Heart left ventricle (tissue), 16 donors: Measurements from ENCODE around the gene TTLL12. TPM values are rescaled to one million over a fixed set of nuclear protein-coding genes. Genes with fewer than 3 reads are reported as not detected.
A peak's percentile ranks its signal among the peaks of the same experiment; 100 is the strongest.

Experiments used
- ATAC-seq, 4 donors: fragments of 200-7000 bp; cut with Tn5 transposase; one replicate each; pipeline ENCODE4 v1.9.1; 2020 to 2022; ENCODE audit warnings: moderate library complexity in 4 of 4, mild to moderate bottlenecking in 3 of 4, moderate number of reproducible peaks in 1 of 4
- DNase-seq, 5 donors: peaks; one replicate each; pipeline ENCODE4 v3.0.0-alpha.2; 2020
- H3K27ac ChIP-seq, 12 donors: fragments of 200-600 bp; sonication (generic) in 4 of 12; one replicate each; pipeline versions ENCODE4 v1.5.0 to v1.8.0; 2016 to 2022; ENCODE audit warnings: mild to moderate bottlenecking in 2 of 12
- H3K27me3 ChIP-seq, 9 donors: fragments of 200-600 bp; sonication (generic) in 2 of 9; one replicate each; pipeline versions ENCODE4 v1.5.1 to v1.8.0; 2016 to 2022; ENCODE audit warnings: mild to moderate bottlenecking in 3 of 9
- H3K36me3 ChIP-seq, 9 donors: fragments of 200-600 bp; sonication (generic) in 2 of 9; one replicate each; pipeline versions ENCODE4 v1.5.0 to v1.8.0; 2018 to 2022; ENCODE audit warnings: mild to moderate bottlenecking in 2 of 9
- H3K4me1 ChIP-seq, 12 donors: fragments of 200-600 bp; sonication (generic) in 4 of 12; one replicate each; pipeline versions ENCODE4 v1.5.0 to v1.8.0; 2016 to 2022; ENCODE audit warnings: mild to moderate bottlenecking in 3 of 12
- H3K4me3 ChIP-seq, 12 donors: fragments of 200-600 bp; sonication (generic) in 4 of 12; one replicate each; pipeline versions ENCODE4 v1.5.0 to v1.8.0; 2017 to 2022; ENCODE audit warnings: mild to moderate bottlenecking in 9 of 12, moderate library complexity in 4 of 12
- H3K9me3 ChIP-seq, 12 donors: fragments of 200-600 bp; sonication (generic) in 4 of 12; one replicate each; pipeline versions ENCODE4 v1.5.0 to v1.8.0; 2016 to 2022; ENCODE audit warnings: mild to moderate bottlenecking in 1 of 12
- CTCF ChIP-seq, 12 donors: fragments of 200-600 bp; sonication (generic) in 4 of 12; IDR thresholded peaks; one replicate each; pipeline versions ENCODE4 v1.5.0 to v1.8.0; 2018 to 2022; ENCODE audit warnings: antibody characterized with exemption in 12 of 12, mild to moderate bottlenecking in 5 of 12
- POLR2A ChIP-seq, 2 donors: fragments of 450-650 bp; IDR thresholded peaks; one replicate each; pipeline ENCODE4 v1.6.1; 2017; ENCODE audit warnings: antibody characterized with exemption in 2 of 2, mild to moderate bottlenecking in 2 of 2, moderate library complexity in 2 of 2
- WGBS, 4 donors: extraction: QIAGEN DNeasy Blood & Tissue Kit in 2 of 4; methylation state at CpG; one replicate each; pipeline versions ENCODE4 v1.1.5 to v1.1.7; 2013 to 2018; 5-methylcytosine and 5-hydroxymethylcytosine counted together
- intact Hi-C, 10 donors: fragments of 100-400 bp; cut with DNase I; formaldehyde crosslinking; loops; one replicate each; pipeline versions ENCODE4 v1.11.1 to v1.14.2; 2022
- polyA plus RNA-seq, 2 donors: library from polyadenylated mRNA; stranded (reverse); fragments of 200-250 nt; gene quantifications; one replicate each; pipeline ENCODE4 v1.2.3, GENCODE V29; 2013
- total RNA-seq, 9 donors: library from RNA; depleted of rRNA in 2 of 9; stranded (reverse); fragments of >200 nt in 2 of 9; fragmentation: NEBNext Ultra II Directional in 3 of 9; extraction: Animal tissue kit (Norgen Biotek cat#: 25700) in 3 of 9; gene quantifications; one replicate each; pipeline versions ENCODE4 v1.1.0 to v1.2.4, GENCODE V29; 2016 to 2023
- donor health status: ischemic (EF 13 %, LVEDD 7.1; RV severe dilation, severe dysfunction).
- donor health status: healthy with polysubstance abuse.
- donor health status: DM: no; HTN: yes; CAD: no.
- donor health status: DM: no; HTN: no; CAD: no.
- donor health status: ischemic (EF 25% LVEDD 6.9; RV normal size, moderate dysfunction).
- donor health status: ischemic (EF 25% LVEDD 5.7; RV mildly dilated, moderate dysfunction).
- donor health status: healthy.
- donor health status: DM: yes; HTN: yes; CAD: no.
- donor health status: ischemic (EF 35%, LVEDD 5.7; RV mildly dilated, moderate dysfunction).
- donor health status: nonischemic (EF 11% LVEDD 7.7; RV severe dilation, severe dysfunction).
- donor health status: DM: yes; HTN: yes; CAD: no.
- donor health status: PGD.
- donor health status: ischemic (EF 29% LVEDD 5.4; RV normal size, mild dysfunction).
- donor health status: nonischemic (EF 23%, LVEDD 6.1; RV moderate dilation, normal function).

The TTLL12 gene
- total and polyA plus RNA-seq, 11 donors, result 8.0 to 29.0 (median 11.9) TPM

GRCh38 chr22:43220625-43221380, 33.9 kb upstream of the TTLL12 start:
- WGBS, 4 donors, result 94 to 96% (median 95%) methylated on average over 16 to 22 of the region's 22 CpGs
- no peaks in the 10 kb centered on the region for H3K36me3 ChIP-seq
- intact Hi-C loops, result loop anchor here in 1 of 10 donors (5.0 kb wide), 1 partner anchor 34 kb away; the partner anchor contains the start of gene TTLL12

GRCh38 chr22:43218786-43219185, 31.9 kb upstream of the TTLL12 start:
- intact Hi-C loops, result no loop called here
- WGBS, 4 donors, result 82 to 90% (median 86%) methylated on average over 1 of the region's 1 CpG
- no peaks in the 10 kb centered on the region for H3K9me3 ChIP-seq
- TF ChIP-seq POLR2A (IDR thresholded peaks at IDR 0.05), result no peak
- no peak for TF ChIP-seq CTCF (IDR thresholded peaks at IDR 0.05)
- DNase-seq (no peak), ATAC-seq (no peak)
- peaks cover 0 to 19% (median 14%) of the 10 kb centered on the region in 12 donors for H3K4me1 ChIP-seq
- H3K4me3 ChIP-seq, result no peak overlapping the region
- peaks cover 0 to 17% (median 0%) of the 10 kb centered on the region in 9 donors for H3K27me3 ChIP-seq
- H3K36me3 ChIP-seq, result no peaks in the 10 kb centered on the region
- no peak overlapping the region for H3K27ac ChIP-seq

More at GRCh38 chr22:43220625-43221380, 33.9 kb upstream of the TTLL12 start:
- ATAC-seq, result no peak
- DNase-seq, result no peak
- Histone ChIP-seq H3K9me3 (no peaks in the 10 kb centered on the region), H3K4me3 (no peak overlapping the region), H3K4me1 (peaks cover 0 to 19% (median 14%) of the 10 kb centered on the region in 12 donors), H3K27ac (no peak overlapping the region), H3K27me3 (peaks cover 0 to 10% (median 0%) of the 10 kb centered on the region in 9 donors)
- no peak for TF ChIP-seq CTCF (IDR thresholded peaks at IDR 0.05)
- TF ChIP-seq POLR2A (IDR thresholded peaks at IDR 0.05), result no peak

- no peak for DNase-seq
- no peak for ATAC-seq
- 72 to 84% (median 77%) methylated on average over 29 to 32 of the region's 32 CpGs for WGBS, 4 donors
- H3K27ac ChIP-seq, result no peak overlapping the region
- H3K4me3 ChIP-seq, result no peak overlapping the region
- H3K4me1 ChIP-seq, result peaks cover 0 to 12% (median 10%) of the 10 kb centered on the region in 12 donors
- H3K9me3 ChIP-seq, result no peaks in the 10 kb centered on the region
- intact Hi-C loops, result no loop called here
- H3K27me3 ChIP-seq, result peaks cover 0 to 24% (median 0%) of the 10 kb centered on the region in 9 donors
- no peak for TF ChIP-seq POLR2A (IDR thresholded peaks at IDR 0.05)
- no peak for TF ChIP-seq CTCF (IDR thresholded peaks at IDR 0.05)
- H3K36me3 ChIP-seq, result no peaks in the 10 kb centered on the region
Measured at GRCh38 chr22:43217285-43218030, 30.5 kb upstream of the TTLL12 start.

- peaks cover 0 to 5% (median 3%) of the 10 kb centered on the region in 12 donors for H3K4me1 ChIP-seq
- no peaks in the 10 kb centered on the region for H3K36me3 ChIP-seq
- no peak overlapping the region for H3K27ac ChIP-seq
- no peak for TF ChIP-seq POLR2A (IDR thresholded peaks at IDR 0.05)
- no peak for TF ChIP-seq CTCF (IDR thresholded peaks at IDR 0.05)
- peaks cover 0 to 24% (median 0%) of the 10 kb centered on the region in 9 donors for H3K27me3 ChIP-seq
- no peak overlapping the region for H3K4me3 ChIP-seq
- WGBS, 4 donors, result 68 to 90% (median 74%) methylated on average over 6 of the region's 6 CpGs
- DNase-seq (peak in 2 of 5 donors; percentile 13 to 20), ATAC-seq (no peak)
- intact Hi-C loops, result no loop called here
- H3K9me3 ChIP-seq, result no peaks in the 10 kb centered on the region
Measured at GRCh38 chr22:43216738-43217137, 29.8 kb upstream of the TTLL12 start.
